NB4 (cell line): ENCODE measurements around the gene EOLA2.

Source experiments
- DNase-seq: peaks from one replicate; pipeline ENCODE4 v3.0.0; 2010; ENCODE audit warnings: low read depth
- H3K4me3 ChIP-seq: one replicate; pipeline ENCODE4 v1.5.1; 2011; ENCODE audit warnings: mild to moderate bottlenecking, low read depth, low read length, moderate library complexity
- CTCF ChIP-seq: IDR thresholded peaks from one replicate; pipeline ENCODE4 v1.5.1; 2012; ENCODE audit warnings: low read depth, low read length
- MAX ChIP-seq: IDR thresholded peaks from 2 replicates; pipeline ENCODE4 v1.6.1; 2011; ENCODE audit warnings: low read depth, low read length
- MYC ChIP-seq: IDR thresholded peaks from 2 replicates; pipeline ENCODE4 v1.6.1; 2011; ENCODE audit warnings: low read depth, low read length
- POLR2A ChIP-seq: IDR thresholded peaks from 2 replicates; pipeline ENCODE4 v1.6.1; 2011; ENCODE audit warnings: mild to moderate bottlenecking; ENCODE audit not compliant: insufficient read length; ENCODE audit errors: extremely low read depth

EOLA2 gene

GRCh38 chrX:149962859-149963757, 24.8 kb upstream of the EOLA2 start:
- no peak overlapping the region for H3K4me3 ChIP-seq
- DNase-seq = peak; percentile 49
- TF ChIP-seq POLR2A (no peak), MAX (peak; percentile 44; the same call in 1 of the 2 replicates), CTCF (peak; percentile 46), MYC (no peak)

GRCh38 chrX:149962010-149962409, 23.7 kb upstream of the EOLA2 start:
- TF ChIP-seq MAX (no peak), POLR2A (no peak), MYC (no peak), CTCF (no peak)
- no peak overlapping the region for H3K4me3 ChIP-seq
- no peak for DNase-seq

- TF ChIP-seq MYC (no peak), POLR2A (no peak), CTCF (no peak), MAX (no peak)
- no peak for DNase-seq
- H3K4me3 ChIP-seq = no peak overlapping the region
Measured at GRCh38 chrX:149961572-149961971, 23.3 kb upstream of the EOLA2 start.

- TF ChIP-seq MYC (no peak), POLR2A (no peak), CTCF (peak; percentile 34)
- DNase-seq = peak; percentile 47
Measured at GRCh38 chrX:149950681-149951080, 12.4 kb upstream of the EOLA2 start.

GRCh38 chrX:149949743-149950436, 11.6 kb upstream of the EOLA2 start:
- H3K4me3 ChIP-seq = no peak overlapping the region
- no peak for TF ChIP-seq MAX
- no peak for TF ChIP-seq POLR2A
- no peak for TF ChIP-seq MYC
- no peak for TF ChIP-seq CTCF
- DNase-seq = no peak

More at GRCh38 chrX:149950681-149951080, 12.4 kb upstream of the EOLA2 start:
- H3K4me3 ChIP-seq = no peak overlapping the region
